ENCODE measurements around the gene TAT.
"Not testable (repeated sequence)": the region's sequence is repeated elsewhere in the genome, so short reads cannot be mapped to it uniquely, and the experiment has no call there.

TAT gene

GRCh38 chr16:71576971-71577370, at the start of gene TAT:
TSS of gene TAT (minus strand) at chr16:71577092. CDS start at chr16:71576415, 677 bp downstream.
- Mint-ChIP-seq H3K4me3 (no peak within 1 kb of the TSS), H3K9me3 (no peaks in the 10 kb centered on the region), H3K36me3 (ENCODE audit: low read depth) (no peaks in the 10 kb centered on the region), H3K27ac (no peak within 1 kb of the TSS), H3K27me3 (ENCODE audit: low read depth) (peaks cover 8% of the 10 kb centered on the region), H3K4me1 (ENCODE audit: low read depth) (no peaks in the 10 kb centered on the region)

GRCh38 chr16:71626018-71626857, 49.3 kb upstream of the TAT start, which contains the start of gene MARVELD3:
TSS of gene MARVELD3 (plus strand) at chr16:71626184. CDS start at chr16:71626230, 46 bp downstream.
- Mint-ChIP-seq H3K4me3 (peak within 1 kb of the TSS; percentile 38), H3K27me3 (ENCODE audit: low read depth) (peaks cover 32% of the 10 kb centered on the region), H3K9me3 (no peaks in the 10 kb centered on the region), H3K4me1 (ENCODE audit: low read depth) (peaks cover 6% of the 10 kb centered on the region), H3K27ac (peak within 1 kb of the TSS; percentile 27), H3K36me3 (ENCODE audit: low read depth) (no peaks in the 10 kb centered on the region)

- no peaks in the 10 kb centered on the region for H3K9me3 Mint-ChIP-seq
- H3K36me3 Mint-ChIP-seq (ENCODE audit: low read depth): no peaks in the 10 kb centered on the region
- peaks cover 6% of the 10 kb centered on the region for H3K4me1 Mint-ChIP-seq (ENCODE audit: low read depth)
- H3K27me3 Mint-ChIP-seq (ENCODE audit: low read depth): peaks cover 32% of the 10 kb centered on the region
- peak overlapping the region; percentile 27 for H3K27ac Mint-ChIP-seq
- peak overlapping the region; percentile 38 for H3K4me3 Mint-ChIP-seq
Observed at GRCh38 chr16:71625113-71625850, 48.4 kb upstream of the TAT start.

- H3K4me3 Mint-ChIP-seq: no peak overlapping the region
- H3K9me3 Mint-ChIP-seq: no peaks in the 10 kb centered on the region
- no peak overlapping the region for H3K27ac Mint-ChIP-seq
- peaks cover 6% of the 10 kb centered on the region for H3K4me1 Mint-ChIP-seq (ENCODE audit: low read depth)
- no peaks in the 10 kb centered on the region for H3K36me3 Mint-ChIP-seq (ENCODE audit: low read depth)
- peaks cover 28% of the 10 kb centered on the region for H3K27me3 Mint-ChIP-seq (ENCODE audit: low read depth)
Observed at GRCh38 chr16:71623597-71623996, 46.7 kb upstream of the TAT start.

GRCh38 chr16:71622088-71622487, 45.2 kb upstream of the TAT start:
- Mint-ChIP-seq H3K27me3 (ENCODE audit: low read depth) (peaks cover 18% of the 10 kb centered on the region), H3K36me3 (ENCODE audit: low read depth) (no peaks in the 10 kb centered on the region), H3K4me3 (no peak overlapping the region), H3K9me3 (no peaks in the 10 kb centered on the region), H3K27ac (no peak overlapping the region), H3K4me1 (ENCODE audit: low read depth) (peaks cover 6% of the 10 kb centered on the region)

- peaks cover 6% of the 10 kb centered on the region for H3K4me1 Mint-ChIP-seq (ENCODE audit: low read depth)
Observed at GRCh38 chr16:71618429-71618828, 41.5 kb upstream of the TAT start.

GRCh38 chr16:71614956-71615355, 38.1 kb upstream of the TAT start:
- H3K27me3 Mint-ChIP-seq (ENCODE audit: low read depth): peaks cover 17% of the 10 kb centered on the region
- not testable (repeated sequence) for H3K9me3 Mint-ChIP-seq; H3K36me3 Mint-ChIP-seq (ENCODE audit: low read depth); H3K4me3 Mint-ChIP-seq; H3K27ac Mint-ChIP-seq; H3K4me1 Mint-ChIP-seq (ENCODE audit: low read depth)

More at GRCh38 chr16:71618429-71618828, 41.5 kb upstream of the TAT start:
- H3K27me3 Mint-ChIP-seq (ENCODE audit: low read depth): peaks cover 8% of the 10 kb centered on the region
- H3K4me3 Mint-ChIP-seq: no peak overlapping the region
- no peaks in the 10 kb centered on the region for H3K9me3 Mint-ChIP-seq
- H3K36me3 Mint-ChIP-seq (ENCODE audit: low read depth): no peaks in the 10 kb centered on the region
- H3K27ac Mint-ChIP-seq: no peak overlapping the region

- no peaks in the 10 kb centered on the region for H3K9me3 Mint-ChIP-seq
- peaks cover 9% of the 10 kb centered on the region for H3K27me3 Mint-ChIP-seq (ENCODE audit: low read depth)
- no peak overlapping the region for H3K27ac Mint-ChIP-seq
- H3K4me1 Mint-ChIP-seq (ENCODE audit: low read depth): peaks cover 5% of the 10 kb centered on the region
- H3K4me3 Mint-ChIP-seq: no peak overlapping the region
- no peaks in the 10 kb centered on the region for H3K36me3 Mint-ChIP-seq (ENCODE audit: low read depth)
Observed at GRCh38 chr16:71610936-71611871, 34.3 kb upstream of the TAT start.

GRCh38 chr16:71610447-71610846, 33.6 kb upstream of the TAT start:
- no peak overlapping the region for H3K4me3 Mint-ChIP-seq
- no peaks in the 10 kb centered on the region for H3K9me3 Mint-ChIP-seq
- H3K36me3 Mint-ChIP-seq (ENCODE audit: low read depth): no peaks in the 10 kb centered on the region
- H3K27ac Mint-ChIP-seq: no peak overlapping the region
- peaks cover 9% of the 10 kb centered on the region for H3K27me3 Mint-ChIP-seq (ENCODE audit: low read depth)
- peaks cover 5% of the 10 kb centered on the region for H3K4me1 Mint-ChIP-seq (ENCODE audit: low read depth)

- no peak overlapping the region for H3K4me3 Mint-ChIP-seq
- peaks cover 9% of the 10 kb centered on the region for H3K27me3 Mint-ChIP-seq (ENCODE audit: low read depth)
- no peaks in the 10 kb centered on the region for H3K9me3 Mint-ChIP-seq
- H3K36me3 Mint-ChIP-seq (ENCODE audit: low read depth): no peaks in the 10 kb centered on the region
- no peak overlapping the region for H3K27ac Mint-ChIP-seq
- peaks cover 5% of the 10 kb centered on the region for H3K4me1 Mint-ChIP-seq (ENCODE audit: low read depth)
Observed at GRCh38 chr16:71609066-71609465, 32.2 kb upstream of the TAT start.

- Mint-ChIP-seq H3K4me3 (no peak overlapping the region), H3K27ac (no peak overlapping the region), H3K4me1 (ENCODE audit: low read depth) (no peaks in the 10 kb centered on the region), H3K36me3 (ENCODE audit: low read depth) (no peaks in the 10 kb centered on the region), H3K27me3 (ENCODE audit: low read depth) (peaks cover 14% of the 10 kb centered on the region), H3K9me3 (no peaks in the 10 kb centered on the region)
Observed at GRCh38 chr16:71600822-71601221, 23.9 kb upstream of the TAT start.

GRCh38 chr16:71598426-71598825, 21.5 kb upstream of the TAT start:
- H3K36me3 Mint-ChIP-seq (ENCODE audit: low read depth); H3K4me1 Mint-ChIP-seq (ENCODE audit: low read depth); H3K4me3 Mint-ChIP-seq; H3K27ac Mint-ChIP-seq; H3K9me3 Mint-ChIP-seq: not testable (repeated sequence)
- H3K27me3 Mint-ChIP-seq (ENCODE audit: low read depth): peaks cover 20% of the 10 kb centered on the region

GRCh38 chr16:71595340-71595826, 18.5 kb upstream of the TAT start:
- not testable (repeated sequence) for H3K4me3 Mint-ChIP-seq; H3K9me3 Mint-ChIP-seq; H3K36me3 Mint-ChIP-seq (ENCODE audit: low read depth); H3K27ac Mint-ChIP-seq; H3K4me1 Mint-ChIP-seq (ENCODE audit: low read depth)
- H3K27me3 Mint-ChIP-seq (ENCODE audit: low read depth): peaks cover 29% of the 10 kb centered on the region

- H3K4me1 Mint-ChIP-seq (ENCODE audit: low read depth): no peaks in the 10 kb centered on the region
- no peaks in the 10 kb centered on the region for H3K36me3 Mint-ChIP-seq (ENCODE audit: low read depth)
- H3K27ac Mint-ChIP-seq: no peak overlapping the region
- H3K27me3 Mint-ChIP-seq (ENCODE audit: low read depth): peaks cover 32% of the 10 kb centered on the region
- no peaks in the 10 kb centered on the region for H3K9me3 Mint-ChIP-seq
- no peak overlapping the region for H3K4me3 Mint-ChIP-seq
Observed at GRCh38 chr16:71594000-71594646, 17.2 kb upstream of the TAT start.

Data from T-helper 1 cell treated with Interleukin-12 subunit alpha and Interleukin-12 subunit beta and Interleukin-4 antibody, amounts not matched to agents 30 μg/mL and 1 μg/mL, for 36 hours (primary cell).